Tibial nerve (tissue), 4 donors: Measurements from ENCODE around the gene SPSB4. TPM values are rescaled to one million over a fixed set of nuclear protein-coding genes. Genes with fewer than 3 reads are reported as not detected.

ENCODE experiments used
- DNase-seq, 2 donors: peaks; one replicate each; pipeline ENCODE4 v3.0.0-alpha.2; 2019; ENCODE audit warnings: low spot score in 2 of 2
- H3K27ac ChIP-seq, 4 donors: fragments of 200-600 bp; sonication (generic) in 3 of 4; one replicate each; pipeline ENCODE4 v1.5.1; 2017 to 2019; ENCODE audit warnings: mild to moderate bottlenecking in 1 of 4
- H3K27me3 ChIP-seq, 2 donors: fragments of 200-600 bp; sonication (generic) in 1 of 2; one replicate each; pipeline versions ENCODE4 v1.5.1 to v1.6.0; 2017 to 2019
- H3K36me3 ChIP-seq, 3 donors: fragments of 200-600 bp; sonication (generic); one replicate each; pipeline ENCODE4 v1.5.1; 2018 to 2019
- H3K4me1 ChIP-seq, 4 donors: fragments of 200-600 bp; sonication (generic) in 3 of 4; one replicate each; pipeline ENCODE4 v1.5.1; 2017 to 2019
- H3K4me3 ChIP-seq, 4 donors: fragments of 200-600 bp; sonication (generic) in 3 of 4; one replicate each; pipeline ENCODE4 v1.5.1; 2017 to 2019; ENCODE audit warnings: mild to moderate bottlenecking in 1 of 4, moderate library complexity in 1 of 4
- H3K9me3 ChIP-seq, 4 donors: fragments of 200-600 bp; sonication (generic) in 3 of 4; one replicate each; pipeline ENCODE4 v1.5.1; 2017 to 2019
- EP300 ChIP-seq, 2 donors: sonication (generic); formaldehyde crosslinking; IDR thresholded peaks; one replicate each; pipeline ENCODE4 v1.6.1; 2017; ENCODE audit warnings: antibody characterized with exemption in 2 of 2, mild to moderate bottlenecking in 1 of 2
- POLR2A ChIP-seq, 2 donors: fragments of 450-650 bp; IDR thresholded peaks; one replicate each; pipeline ENCODE4 v1.6.1; 2017; ENCODE audit warnings: antibody characterized with exemption in 2 of 2, mild to moderate bottlenecking in 2 of 2, moderate library complexity in 2 of 2
- WGBS, 2 donors: methylation state at CpG; one replicate each; pipeline ENCODE4 v1.1.5; 2018; 5-methylcytosine and 5-hydroxymethylcytosine counted together
- total RNA-seq, 4 donors: library from RNA; depleted of rRNA; stranded (reverse); fragments of >200 nt; gene quantifications; one replicate each; pipeline ENCODE4 v1.1.0, GENCODE V29; 2016
- TF ChIP-seq, protein P1 (sequence below), 5 experiments: fragments of 200-600 bp in 3 of 5; fragments of 450-650 bp in 2 of 5; sonication (generic) in 3 of 5; IDR thresholded peaks; one replicate each; pipeline ENCODE4 v1.5.1; 2016 to 2019; ENCODE audit warnings: antibody characterized with exemption in 5 of 5, mild to moderate bottlenecking in 3 of 5, moderate library complexity in 2 of 5

SPSB4 gene
- total RNA-seq, 4 donors from 2014 or later = 0.63 to 2.0 TPM; not detected in 2

- no peaks in the 10 kb centered on the region for H3K36me3 ChIP-seq
- H3K4me1 ChIP-seq = peaks cover 0 to 20% (median 8%) of the 10 kb centered on the region in 4 donors
- no peaks in the 10 kb centered on the region for H3K27me3 ChIP-seq
- no peaks in the 10 kb centered on the region for H3K9me3 ChIP-seq
- TF ChIP-seq EP300 (IDR thresholded peaks at IDR 0.05) = no peak
- TF ChIP-seq POLR2A (IDR thresholded peaks at IDR 0.05) = no peak
- TF ChIP-seq, protein P1, sequence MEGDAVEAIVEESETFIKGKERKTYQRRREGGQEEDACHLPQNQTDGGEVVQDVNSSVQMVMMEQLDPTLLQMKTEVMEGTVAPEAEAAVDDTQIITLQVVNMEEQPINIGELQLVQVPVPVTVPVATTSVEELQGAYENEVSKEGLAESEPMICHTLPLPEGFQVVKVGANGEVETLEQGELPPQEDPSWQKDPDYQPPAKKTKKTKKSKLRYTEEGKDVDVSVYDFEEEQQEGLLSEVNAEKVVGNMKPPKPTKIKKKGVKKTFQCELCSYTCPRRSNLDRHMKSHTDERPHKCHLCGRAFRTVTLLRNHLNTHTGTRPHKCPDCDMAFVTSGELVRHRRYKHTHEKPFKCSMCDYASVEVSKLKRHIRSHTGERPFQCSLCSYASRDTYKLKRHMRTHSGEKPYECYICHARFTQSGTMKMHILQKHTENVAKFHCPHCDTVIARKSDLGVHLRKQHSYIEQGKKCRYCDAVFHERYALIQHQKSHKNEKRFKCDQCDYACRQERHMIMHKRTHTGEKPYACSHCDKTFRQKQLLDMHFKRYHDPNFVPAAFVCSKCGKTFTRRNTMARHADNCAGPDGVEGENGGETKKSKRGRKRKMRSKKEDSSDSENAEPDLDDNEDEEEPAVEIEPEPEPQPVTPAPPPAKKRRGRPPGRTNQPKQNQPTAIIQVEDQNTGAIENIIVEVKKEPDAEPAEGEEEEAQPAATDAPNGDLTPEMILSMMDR (IDR thresholded peaks at IDR 0.05) = no peak
- no peak overlapping the region for H3K4me3 ChIP-seq
- H3K27ac ChIP-seq = no peak overlapping the region
- 96 to 100% methylated on average over 3 of the region's 3 CpGs for WGBS, 2 donors
- no peak for DNase-seq
Measured at GRCh38 chr3:141080431-141080830, 29.3 kb downstream of the SPSB4 start.

DNA sequence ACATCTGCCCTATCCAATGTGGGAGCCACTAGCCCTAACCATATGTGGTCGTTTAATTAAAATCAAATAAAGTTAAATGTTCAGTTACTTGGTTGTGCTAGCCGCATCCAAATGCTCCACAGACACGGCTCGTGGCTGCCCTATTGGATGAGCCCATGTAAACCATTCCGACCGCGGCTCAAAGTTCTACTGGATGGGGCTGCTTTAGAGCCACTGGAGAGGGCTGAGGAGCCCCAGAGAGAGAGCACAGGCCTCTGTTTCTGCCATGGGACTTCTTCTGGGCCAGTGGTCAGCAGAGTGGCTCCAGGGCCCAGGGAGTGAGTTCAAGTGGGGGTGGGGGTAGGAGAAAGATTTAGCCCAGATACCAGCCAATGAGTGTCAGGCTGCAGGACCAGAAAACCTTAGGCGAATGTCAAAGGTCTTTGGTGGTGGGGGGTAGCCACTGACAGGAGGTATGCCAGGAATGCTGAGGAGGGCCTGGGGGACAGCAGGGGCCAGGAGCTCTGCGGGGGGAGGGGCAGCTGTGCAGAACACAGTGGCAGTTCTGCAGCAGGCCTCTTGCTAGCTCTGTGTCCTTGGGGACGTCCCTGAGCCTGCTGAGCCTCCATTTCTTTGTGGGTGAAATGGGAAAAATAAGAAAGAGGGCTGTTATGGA lies 30.1 kb downstream of the SPSB4 start:
- Histone ChIP-seq H3K27ac (no peak overlapping the region), H3K9me3 (no peaks in the 10 kb centered on the region), H3K27me3 (no peaks in the 10 kb centered on the region), H3K4me3 (no peak overlapping the region), H3K4me1 (peaks cover 0 to 17% (median 6%) of the 10 kb centered on the region in 4 donors), H3K36me3 (no peaks in the 10 kb centered on the region)
- no peak for DNase-seq
- TF ChIP-seq EP300 (IDR thresholded peaks at IDR 0.05) (no peak), POLR2A (IDR thresholded peaks at IDR 0.05) (no peak)
- TF ChIP-seq, protein P1 (IDR thresholded peaks at IDR 0.05) = no peak
- WGBS, 2 donors = 78 to 83% methylated on average over 10 of the region's 10 CpGs

DNA sequence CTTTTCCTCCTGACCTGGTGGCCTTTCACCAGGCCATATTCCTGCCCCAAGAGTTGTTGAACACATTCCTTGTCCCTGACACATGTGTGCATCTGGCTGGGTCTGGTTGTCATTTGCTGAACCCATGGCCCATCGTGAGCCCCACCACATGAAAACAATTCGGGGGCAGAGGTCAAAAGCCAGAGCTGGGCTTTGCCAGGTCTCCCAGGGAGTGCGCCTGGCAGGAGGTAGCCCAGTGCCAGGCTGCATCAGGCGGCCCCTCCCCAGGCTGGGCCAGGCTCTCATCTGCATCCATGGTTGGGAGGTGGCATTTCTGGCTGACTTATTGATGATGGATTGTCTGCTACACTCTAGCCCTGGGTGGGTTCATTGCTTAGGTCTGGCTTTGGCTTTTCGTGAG lies 30.9 kb downstream of the SPSB4 start:
- Histone ChIP-seq H3K9me3 (no peaks in the 10 kb centered on the region), H3K4me1 (peaks cover 0 to 9% (median 3%) of the 10 kb centered on the region in 4 donors), H3K27me3 (no peaks in the 10 kb centered on the region), H3K4me3 (no peak overlapping the region), H3K36me3 (no peaks in the 10 kb centered on the region), H3K27ac (no peak overlapping the region)
- 78 to 93% methylated on average over 5 of the region's 5 CpGs for WGBS, 2 donors
- DNase-seq = no peak
- TF ChIP-seq, protein P1 (IDR thresholded peaks at IDR 0.05) = no peak
- TF ChIP-seq EP300 (IDR thresholded peaks at IDR 0.05) (no peak), POLR2A (IDR thresholded peaks at IDR 0.05) (no peak)

GRCh38 chr3:141083226-141083625 lies 32.1 kb downstream of the SPSB4 start:
- H3K36me3 ChIP-seq = no peaks in the 10 kb centered on the region
- 84 to 97% methylated on average over 5 to 6 of the region's 6 CpGs for WGBS, 2 donors
- no peak for DNase-seq
- H3K9me3 ChIP-seq = no peaks in the 10 kb centered on the region
- H3K27me3 ChIP-seq = no peaks in the 10 kb centered on the region
- no peak for TF ChIP-seq POLR2A (IDR thresholded peaks at IDR 0.05)
- no peak for TF ChIP-seq EP300 (IDR thresholded peaks at IDR 0.05)
- TF ChIP-seq, protein P1 (IDR thresholded peaks at IDR 0.05) = no peak
- no peak overlapping the region for H3K27ac ChIP-seq
- no peak overlapping the region for H3K4me3 ChIP-seq
- H3K4me1 ChIP-seq = no peaks in the 10 kb centered on the region

GRCh38 chr3:141083836-141084649 lies 32.9 kb downstream of the SPSB4 start:
- no peaks in the 10 kb centered on the region for H3K27me3 ChIP-seq
- no peaks in the 10 kb centered on the region for H3K9me3 ChIP-seq
- DNase-seq = no peak
- TF ChIP-seq, protein P1 (IDR thresholded peaks at IDR 0.05) = no peak
- no peak for TF ChIP-seq EP300 (IDR thresholded peaks at IDR 0.05)
- TF ChIP-seq POLR2A (IDR thresholded peaks at IDR 0.05) = no peak
- no peaks in the 10 kb centered on the region for H3K36me3 ChIP-seq
- WGBS, 2 donors = 56 to 57% methylated on average over 13 of the region's 13 CpGs
- no peaks in the 10 kb centered on the region for H3K4me1 ChIP-seq
- H3K27ac ChIP-seq = no peak overlapping the region
- no peak overlapping the region for H3K4me3 ChIP-seq
